ENCODE measurements around the gene LRRK2.

The LRRK2 gene

GRCh38 chr12:40216516-40217288 is 8.1 kb upstream of the LRRK2 start:
- Histone ChIP-seq H3K4me2 (ENCODE audit: low read depth, low read length, poor library complexity, severe bottlenecking) (no peak overlapping the region), H3K9me3 (ENCODE audit: insufficient read depth, low read depth, low read length) (no peaks in the 10 kb centered on the region), H2AFZ (ENCODE audit: low read length) (no peak overlapping the region), H3K9me2 (replicated peaks; ENCODE audit: low read depth, low read length) (no peaks in the 10 kb centered on the region), H3K9ac (ENCODE audit: low read depth, low read length, poor library complexity, severe bottlenecking) (no peak overlapping the region), H3K79me2 (ENCODE audit: insufficient read depth, low read length) (no peaks in the 10 kb centered on the region), H3K4me3 (ENCODE audit: low read length, poor library complexity, severe bottlenecking) (no peak overlapping the region), H4K20me1 (ENCODE audit: insufficient read depth, low read length, poor library complexity, severe bottlenecking) (no peaks in the 10 kb centered on the region), H3K27me3 (ENCODE audit: insufficient read depth, low read length, poor library complexity, severe bottlenecking) (no peaks in the 10 kb centered on the region), H3K36me3 (ENCODE audit: insufficient read depth, low read length) (no peaks in the 10 kb centered on the region), H3F3A (ENCODE audit: low read depth) (no peaks in the 10 kb centered on the region), H3K4me1 (ENCODE audit: insufficient read depth, low read length, poor library complexity, severe bottlenecking) (no peaks in the 10 kb centered on the region)
- TF ChIP-seq CTCF (conservative IDR thresholded peaks at IDR 0.05; ENCODE audit: low read length) (no peak), EZH2phosphoT487 (IDR thresholded peaks at IDR 0.05; ENCODE audit: borderline replicate concordance) (no peak)

- Histone ChIP-seq H3K4me3 (ENCODE audit: low read length, poor library complexity, severe bottlenecking) (no peak overlapping the region), H3K27me3 (ENCODE audit: insufficient read depth, low read length, poor library complexity, severe bottlenecking) (no peaks in the 10 kb centered on the region)
- TF ChIP-seq CTCF (conservative IDR thresholded peaks at IDR 0.05; ENCODE audit: low read length), result no peak
- TF ChIP-seq EZH2phosphoT487 (IDR thresholded peaks at IDR 0.05; ENCODE audit: borderline replicate concordance), result no peak
Measured at GRCh38 chr12:40219760-40220159, 5.0 kb upstream of the LRRK2 start.

GRCh38 chr12:40222247-40222646 is 2.5 kb upstream of the LRRK2 start:
- TF ChIP-seq CTCF (conservative IDR thresholded peaks at IDR 0.05; ENCODE audit: low read length) (no peak), EZH2phosphoT487 (IDR thresholded peaks at IDR 0.05; ENCODE audit: borderline replicate concordance) (no peak)
- Histone ChIP-seq H3K9ac (ENCODE audit: low read depth, low read length, poor library complexity, severe bottlenecking) (no peak overlapping the region), H3K27me3 (ENCODE audit: insufficient read depth, low read length, poor library complexity, severe bottlenecking) (no peaks in the 10 kb centered on the region), H2AFZ (ENCODE audit: low read length) (no peak overlapping the region), H3K4me2 (ENCODE audit: low read depth, low read length, poor library complexity, severe bottlenecking) (no peak overlapping the region), H3F3A (ENCODE audit: low read depth) (no peaks in the 10 kb centered on the region), H3K4me1 (ENCODE audit: insufficient read depth, low read length, poor library complexity, severe bottlenecking) (no peaks in the 10 kb centered on the region), H3K9me3 (ENCODE audit: insufficient read depth, low read depth, low read length) (no peaks in the 10 kb centered on the region), H3K4me3 (ENCODE audit: low read length, poor library complexity, severe bottlenecking) (no peak overlapping the region), H3K36me3 (ENCODE audit: insufficient read depth, low read length) (no peaks in the 10 kb centered on the region), H4K20me1 (ENCODE audit: insufficient read depth, low read length, poor library complexity, severe bottlenecking) (no peaks in the 10 kb centered on the region), H3K79me2 (ENCODE audit: insufficient read depth, low read length) (no peaks in the 10 kb centered on the region), H3K9me2 (replicated peaks; ENCODE audit: low read depth, low read length) (no peaks in the 10 kb centered on the region)

More at GRCh38 chr12:40219760-40220159, 5.0 kb upstream of the LRRK2 start:
- Histone ChIP-seq H3F3A (ENCODE audit: low read depth) (no peaks in the 10 kb centered on the region), H3K79me2 (ENCODE audit: insufficient read depth, low read length) (no peaks in the 10 kb centered on the region), H3K4me1 (ENCODE audit: insufficient read depth, low read length, poor library complexity, severe bottlenecking) (no peaks in the 10 kb centered on the region), H4K20me1 (ENCODE audit: insufficient read depth, low read length, poor library complexity, severe bottlenecking) (no peaks in the 10 kb centered on the region), H3K9me2 (replicated peaks; ENCODE audit: low read depth, low read length) (no peaks in the 10 kb centered on the region), H3K36me3 (ENCODE audit: insufficient read depth, low read length) (no peaks in the 10 kb centered on the region), H2AFZ (ENCODE audit: low read length) (no peak overlapping the region), H3K9ac (ENCODE audit: low read depth, low read length, poor library complexity, severe bottlenecking) (no peak overlapping the region), H3K4me2 (ENCODE audit: low read depth, low read length, poor library complexity, severe bottlenecking) (no peak overlapping the region), H3K9me3 (ENCODE audit: insufficient read depth, low read depth, low read length) (no peaks in the 10 kb centered on the region)
